Stimulated activated CD4-positive, alpha-beta T cell treated with anti-CD3 and anti-CD28 coated beads, Interleukin-2, amount 100 ng/mL, for 4 hours (primary cell): Measurements from ENCODE around the gene P2RX2.

ENCODE experiments used
- DNase-seq: peaks from one replicate; pipeline ENCODE4 v3.0.0-alpha.2; 2020; ENCODE audit warnings: low read depth

Gene P2RX2

DNA sequence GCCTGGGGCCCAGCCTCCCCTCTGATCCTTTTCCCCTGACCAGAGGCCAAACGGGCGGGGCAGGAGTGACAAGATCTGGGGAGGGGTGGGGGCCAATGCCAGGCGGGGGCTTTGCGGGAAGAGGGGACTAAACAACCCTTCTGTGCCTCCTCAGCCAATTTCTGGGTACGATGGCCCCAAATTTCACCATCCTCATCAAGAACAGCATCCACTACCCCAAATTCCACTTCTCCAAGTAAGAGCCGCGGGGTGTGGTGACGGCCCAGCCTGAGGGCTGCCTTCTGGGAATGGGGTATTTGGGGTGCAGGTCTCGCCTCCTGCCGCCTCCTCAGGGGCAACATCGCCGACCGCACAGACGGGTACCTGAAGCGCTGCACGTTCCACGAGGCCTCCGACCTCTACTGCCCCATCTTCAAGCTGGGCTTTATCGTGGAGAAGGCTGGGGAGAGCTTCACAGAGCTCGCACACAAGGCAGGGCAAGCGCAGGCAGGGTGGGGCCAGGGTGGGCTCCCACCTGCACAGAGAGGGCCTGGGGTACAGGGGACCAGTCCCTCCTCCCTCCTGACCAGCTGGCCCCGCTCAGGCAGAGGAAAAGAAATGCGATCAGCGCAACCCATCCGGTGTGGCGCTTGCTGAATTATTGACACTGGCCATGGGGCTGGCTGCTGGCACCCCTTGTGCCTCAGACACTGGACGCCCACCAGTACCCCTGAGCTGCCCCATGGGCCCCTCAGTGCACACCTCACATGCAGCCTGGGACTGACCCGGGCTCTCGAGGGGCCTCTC is 1.7 kb downstream of the P2RX2 start:
- no peak for DNase-seq

DNA sequence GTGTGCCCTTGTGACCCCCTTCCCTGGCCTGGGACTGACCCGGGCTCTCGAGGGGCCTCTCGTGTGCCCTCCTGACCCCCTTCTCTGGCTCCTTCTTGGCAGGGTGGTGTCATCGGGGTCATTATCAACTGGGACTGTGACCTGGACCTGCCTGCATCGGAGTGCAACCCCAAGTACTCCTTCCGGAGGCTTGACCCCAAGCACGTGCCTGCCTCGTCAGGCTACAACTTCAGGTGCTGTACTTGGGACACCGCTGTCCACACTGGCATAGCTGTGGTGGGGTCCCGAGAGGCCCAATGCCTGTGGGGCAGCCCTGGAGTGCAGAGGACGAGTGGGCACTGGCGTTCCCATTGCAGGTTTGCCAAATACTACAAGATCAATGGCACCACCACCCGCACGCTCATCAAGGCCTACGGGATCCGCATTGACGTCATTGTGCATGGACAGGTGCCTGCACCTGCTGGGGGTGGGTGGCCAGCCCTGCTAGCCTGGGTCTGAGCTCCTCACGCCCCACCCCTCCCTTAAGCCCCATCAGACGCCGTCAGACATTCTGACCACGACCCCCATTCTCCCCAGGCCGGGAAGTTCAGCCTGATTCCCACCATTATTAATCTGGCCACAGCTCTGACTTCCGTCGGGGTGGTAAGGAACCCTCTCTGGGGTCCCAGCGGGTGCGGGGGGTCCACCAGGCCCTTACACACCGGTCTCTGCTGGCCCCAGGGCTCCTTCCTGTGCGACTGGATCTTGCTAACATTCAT is 2.5 kb downstream of the P2RX2 start:
- no peak for DNase-seq

DNA sequence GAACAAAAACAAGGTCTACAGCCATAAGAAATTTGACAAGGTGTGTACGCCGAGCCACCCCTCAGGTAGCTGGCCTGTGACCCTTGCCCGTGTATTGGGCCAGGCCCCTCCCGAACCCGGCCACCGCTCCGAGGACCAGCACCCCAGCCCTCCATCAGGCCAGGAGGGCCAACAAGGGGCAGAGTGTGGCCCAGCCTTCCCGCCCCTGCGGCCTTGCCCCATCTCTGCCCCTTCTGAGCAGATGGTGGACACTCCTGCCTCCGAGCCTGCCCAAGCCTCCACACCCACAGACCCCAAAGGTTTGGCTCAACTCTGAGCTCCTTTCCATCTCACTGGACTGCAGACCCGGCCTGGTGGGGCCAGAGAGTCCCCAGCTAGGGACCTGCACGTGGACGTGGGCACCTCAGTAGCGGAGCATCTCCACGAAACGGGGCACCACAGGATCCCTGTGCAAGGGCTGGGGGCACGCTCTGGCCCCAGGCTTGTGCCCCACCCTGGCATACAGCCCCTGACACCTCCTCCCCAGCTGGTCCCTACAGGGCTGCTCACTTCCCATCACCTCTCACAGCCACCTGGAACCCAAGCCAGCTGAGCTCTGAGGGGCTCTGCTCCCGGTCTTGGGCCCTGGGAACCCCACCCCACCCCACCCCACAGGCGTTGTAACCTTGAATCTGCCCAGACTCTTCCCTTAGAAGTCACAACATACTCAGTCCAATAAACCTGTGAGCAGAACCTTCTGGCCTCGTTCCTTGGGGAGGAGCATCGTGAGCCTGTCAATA is 3.3 kb downstream of the P2RX2 start:
- DNase-seq = no peak

DNA sequence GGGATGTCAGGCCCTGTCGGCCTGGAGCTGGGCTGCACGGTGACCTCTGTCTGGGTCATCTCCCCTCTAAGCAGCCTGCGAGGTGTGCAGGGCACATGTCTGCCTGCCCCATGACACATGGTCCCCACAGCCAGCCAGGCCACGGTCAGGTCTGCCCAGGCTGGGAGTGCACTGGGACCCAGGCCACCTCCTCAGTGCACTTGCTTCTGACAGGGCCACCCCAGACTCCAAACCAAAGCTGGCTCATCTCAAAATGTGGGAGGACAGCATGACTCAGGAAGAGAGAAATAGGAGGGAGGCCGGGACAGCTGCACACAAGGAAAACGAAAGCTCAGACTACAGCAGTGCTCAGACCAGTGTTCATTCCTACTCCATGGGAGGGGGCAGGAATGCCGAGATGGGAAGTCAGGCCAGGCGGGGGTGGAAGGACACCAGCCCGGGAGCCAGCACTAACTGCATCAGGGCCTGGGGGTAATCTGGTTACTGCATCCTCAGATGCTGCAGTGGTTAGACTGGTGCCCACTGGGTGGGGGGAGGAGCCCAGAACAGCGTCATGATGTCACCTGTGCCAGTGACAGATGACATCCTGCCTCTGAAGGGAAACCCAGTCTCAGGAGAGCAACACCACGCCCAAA is 4.0 kb downstream of the P2RX2 start:
- no peak for DNase-seq

DNA sequence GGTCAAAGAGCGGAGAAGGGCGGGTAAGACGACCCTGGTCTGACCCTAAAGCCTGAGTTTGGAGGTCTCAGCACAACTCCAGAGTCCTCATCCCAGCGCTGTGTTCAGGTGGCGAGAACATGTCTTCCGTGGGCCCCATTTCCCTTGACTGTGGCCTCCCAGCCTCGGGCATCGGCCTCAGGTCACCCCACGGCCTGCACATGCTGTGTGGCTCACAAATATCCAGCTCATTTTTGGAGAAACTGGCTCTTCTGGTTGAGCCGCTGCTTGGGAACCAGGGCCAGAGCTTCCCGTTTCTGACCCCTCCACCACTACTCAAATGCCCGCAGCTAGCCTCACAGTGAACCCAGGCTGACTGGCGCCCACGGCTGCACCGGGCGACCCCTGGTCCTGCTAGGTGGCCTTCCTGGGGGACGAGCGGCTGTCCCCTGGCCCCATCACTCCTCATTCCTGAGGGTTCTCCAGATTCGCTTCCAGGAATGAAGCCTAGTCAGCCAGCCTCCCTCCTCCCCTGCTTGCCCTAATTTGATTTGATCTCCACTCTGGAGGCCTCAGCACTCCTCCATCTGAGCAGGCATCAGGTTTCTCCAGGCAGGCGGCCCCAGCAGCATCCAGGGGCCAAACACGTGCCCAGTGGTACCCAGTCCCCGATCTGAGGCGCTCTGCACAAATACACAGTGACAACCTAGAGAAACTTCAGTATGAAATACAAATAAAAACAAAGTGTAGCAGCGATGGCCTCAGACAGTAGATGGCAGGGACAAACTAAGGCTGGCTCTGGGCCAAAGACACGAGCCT is 4.7 kb downstream of the P2RX2 start:
- no peak for DNase-seq

DNA sequence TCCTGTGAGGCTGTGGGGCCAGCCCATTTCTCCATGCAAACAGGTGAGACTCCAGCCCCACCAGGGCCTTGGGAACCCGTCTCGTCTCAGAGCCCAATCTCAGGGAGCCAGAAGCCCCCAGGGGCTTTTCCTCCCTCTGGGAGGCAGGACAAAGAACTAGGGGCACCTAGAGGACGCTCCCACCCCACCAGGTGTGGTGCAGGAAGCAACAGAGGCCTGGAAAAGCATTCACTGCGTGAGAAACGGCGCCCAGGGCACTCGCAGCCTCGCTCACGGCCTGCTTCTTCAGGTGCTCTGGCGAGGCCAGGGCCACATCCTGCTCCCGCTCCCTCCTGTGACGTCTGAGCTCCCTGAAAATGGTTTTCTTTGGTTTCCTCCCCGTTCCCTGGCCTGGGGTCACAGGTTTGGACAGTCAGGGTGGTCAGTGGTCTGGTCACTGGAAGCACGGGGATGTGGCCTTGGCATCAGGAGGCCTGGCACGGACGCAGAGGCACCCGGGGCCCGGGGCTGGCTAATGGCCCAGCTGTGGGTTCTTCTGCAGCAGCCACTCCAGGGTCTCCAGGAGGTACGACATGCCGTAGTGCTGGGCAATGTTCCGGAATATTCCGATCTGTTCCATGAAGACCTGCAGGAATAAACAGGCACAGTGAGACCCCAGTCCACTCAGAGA is 5.7 kb downstream of the P2RX2 start:
- no peak for DNase-seq

DNA sequence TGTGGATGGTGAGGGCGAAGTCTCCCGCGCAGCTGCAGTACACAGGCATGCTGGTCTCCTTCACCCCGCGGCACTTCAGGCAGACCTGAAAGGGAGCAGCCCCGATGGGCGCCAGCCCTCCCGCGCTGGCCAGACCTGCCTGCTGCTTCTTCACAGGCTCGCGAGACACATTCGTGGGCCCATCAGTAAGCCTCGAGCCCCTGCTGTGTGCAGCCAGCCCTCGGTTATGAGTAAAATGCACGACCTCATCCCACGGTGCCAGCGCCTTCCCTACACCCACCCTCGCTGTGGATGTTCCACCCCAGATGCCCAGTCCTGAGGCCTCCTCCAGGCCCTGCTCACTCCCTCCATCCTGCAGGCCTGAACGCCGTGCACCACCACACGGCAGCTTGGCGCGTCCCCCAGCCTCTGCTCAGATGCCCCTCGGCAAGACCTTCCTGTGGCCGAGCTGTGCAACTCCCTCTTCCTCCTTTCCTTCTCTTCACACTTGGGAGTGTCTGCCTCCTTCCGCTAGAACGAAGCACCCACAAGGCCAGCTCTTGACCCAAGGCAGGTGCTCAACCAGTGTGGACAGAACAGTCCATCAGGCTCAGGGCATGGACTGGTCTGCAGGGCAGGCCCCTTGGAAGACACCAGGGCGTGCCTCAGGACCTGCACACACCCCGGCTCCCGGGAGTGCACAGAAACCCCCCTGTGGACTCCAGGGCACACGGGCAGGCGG is 6.5 kb downstream of the P2RX2 start:
- DNase-seq = no peak

DNA sequence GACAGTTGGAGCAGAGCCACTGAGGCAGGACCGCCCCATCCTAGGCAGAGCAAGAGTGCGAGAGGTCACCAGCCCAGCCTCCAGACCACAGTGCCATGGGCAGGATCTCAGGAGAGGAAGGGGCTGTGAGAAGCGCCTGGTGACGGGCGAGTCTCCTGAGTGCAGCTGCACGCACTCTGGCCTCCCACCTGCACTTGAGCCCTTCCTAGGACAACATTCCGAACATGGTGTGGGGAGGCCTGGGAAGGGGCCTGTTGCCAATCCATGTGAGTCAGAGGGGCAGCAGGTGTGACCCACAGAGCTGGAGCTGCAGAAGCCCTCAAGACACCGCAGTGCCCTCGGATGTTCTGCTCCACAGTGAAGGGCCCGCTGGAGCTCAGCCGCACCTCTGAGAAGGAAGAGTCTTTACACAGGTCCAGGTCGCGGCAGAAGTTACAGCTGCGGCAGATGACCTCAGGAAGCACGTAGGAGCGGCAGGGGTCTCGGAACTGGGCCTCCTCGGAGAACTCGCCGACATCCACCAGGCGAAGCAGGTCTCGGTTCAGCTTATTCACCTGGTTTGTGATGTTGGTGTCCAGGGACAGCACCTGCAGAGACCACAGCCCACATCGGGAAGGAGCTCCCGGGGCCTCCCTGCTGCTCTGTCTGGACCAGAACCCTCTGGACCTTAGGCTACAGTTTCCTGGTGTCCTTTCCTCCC is 7.3 kb downstream of the P2RX2 start:
- no peak for DNase-seq

DNA sequence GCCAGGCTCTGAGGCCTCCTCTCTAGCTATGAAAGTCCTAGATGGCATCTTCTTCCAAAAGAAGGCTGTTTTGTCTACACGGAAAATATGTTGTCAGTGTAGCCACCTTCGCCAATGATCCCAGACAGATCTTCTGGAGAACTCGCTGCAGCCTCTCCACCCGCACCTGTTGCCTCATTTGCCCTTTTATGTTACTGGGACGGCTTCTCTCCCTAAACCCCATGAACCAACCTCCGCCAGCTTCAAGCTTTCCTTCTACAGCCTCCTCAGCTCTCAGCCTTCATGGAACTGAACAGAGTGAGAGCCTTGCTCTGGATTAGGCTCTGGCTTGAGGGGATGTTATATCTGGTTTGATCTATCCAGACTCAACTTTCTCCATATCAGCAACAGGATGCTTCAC is 10.8 kb downstream of the P2RX2 start:
- no peak for DNase-seq

DNA sequence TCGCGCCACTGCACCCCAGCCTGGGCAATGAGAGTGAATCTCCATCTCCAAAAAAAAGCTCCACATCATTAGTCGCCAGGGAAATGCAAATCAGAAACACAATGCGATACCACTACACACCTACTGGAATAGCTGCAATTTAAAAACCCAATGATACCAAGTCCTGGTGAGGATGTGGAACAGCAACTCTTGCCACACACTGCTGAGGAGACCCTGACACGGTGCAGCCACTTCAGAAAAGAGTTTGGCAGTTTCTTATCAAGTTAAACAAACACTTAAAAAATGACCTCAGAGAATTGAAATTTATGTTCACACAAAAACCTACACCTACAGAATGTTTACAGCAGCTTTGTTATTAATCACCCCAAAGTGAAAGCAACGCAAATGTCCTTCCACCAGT is 12.1 kb downstream of the P2RX2 start:
- DNase-seq = no peak

DNA sequence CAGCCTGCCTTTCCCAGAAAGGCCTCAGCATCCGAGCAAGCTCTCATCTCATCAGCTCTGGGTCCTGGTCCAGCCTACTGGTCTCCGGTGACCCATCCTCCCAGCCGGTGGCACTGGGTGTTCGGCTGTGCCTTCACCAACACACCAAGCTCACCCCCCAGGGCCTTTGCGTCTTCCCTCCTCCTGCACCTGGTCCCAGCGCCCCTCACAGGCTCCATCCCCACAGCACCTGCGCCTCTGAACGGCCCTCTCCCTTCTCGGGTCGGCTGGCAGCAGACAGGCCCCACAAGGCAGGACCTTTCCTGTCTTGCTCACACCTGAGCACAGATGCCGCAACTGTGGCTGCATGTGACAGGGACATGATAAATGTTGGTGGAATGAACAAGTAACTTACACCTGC is 13.1 kb downstream of the P2RX2 start:
- no peak for DNase-seq

DNA sequence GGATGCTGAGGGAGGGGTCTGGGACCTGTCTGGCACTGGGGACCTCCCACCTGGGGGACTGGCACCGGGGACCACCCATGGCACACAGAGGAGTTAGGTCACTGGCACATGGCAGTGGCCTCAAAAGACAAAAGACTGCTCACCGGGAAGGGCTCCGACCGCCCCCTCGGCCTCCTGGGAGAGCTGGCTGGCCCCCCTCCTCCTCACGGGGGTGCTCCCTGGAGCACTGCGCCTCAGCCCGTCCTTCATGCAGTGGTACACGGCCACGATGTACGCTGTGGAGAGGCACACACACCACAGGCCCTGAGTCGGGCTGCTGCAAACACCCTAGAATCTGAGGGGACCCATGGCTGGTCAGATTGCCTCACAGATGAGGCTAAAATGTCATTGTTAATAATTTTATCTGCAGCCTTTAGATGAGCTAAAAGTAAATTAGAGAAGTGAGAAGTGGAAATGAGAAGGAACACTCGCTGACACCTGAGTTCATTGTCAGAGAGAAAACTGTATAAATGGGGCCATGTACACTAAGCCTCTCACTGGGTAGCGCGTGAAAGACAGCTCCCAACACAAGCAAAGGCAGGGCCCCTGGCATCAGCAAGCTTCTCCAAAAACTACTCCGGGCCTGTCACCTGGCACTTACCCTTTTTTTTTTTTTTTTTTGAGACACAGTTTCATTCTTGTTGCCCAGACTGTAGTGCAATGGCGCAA is 14.1 kb downstream of the P2RX2 start:
- DNase-seq = no peak

DNA sequence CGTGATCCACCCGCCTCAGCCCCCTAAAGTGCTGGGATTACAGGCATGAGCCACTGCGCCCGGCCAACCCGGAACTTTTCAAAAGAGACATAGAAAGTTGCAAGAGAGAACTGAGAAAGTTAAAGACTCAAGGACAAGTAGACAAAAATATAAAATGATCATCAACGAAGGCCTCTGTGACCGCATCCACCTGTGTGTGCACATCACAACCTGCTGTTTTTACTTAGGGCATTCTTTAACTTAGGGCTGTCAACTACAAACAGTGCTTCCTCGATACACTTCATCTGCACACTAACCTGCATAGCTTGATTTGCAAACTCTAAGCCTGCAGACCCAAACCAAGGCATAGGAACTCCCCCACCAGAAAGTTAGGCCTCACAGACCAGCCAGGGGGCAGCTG is 14.8 kb downstream of the P2RX2 start:
- DNase-seq = no peak

DNA sequence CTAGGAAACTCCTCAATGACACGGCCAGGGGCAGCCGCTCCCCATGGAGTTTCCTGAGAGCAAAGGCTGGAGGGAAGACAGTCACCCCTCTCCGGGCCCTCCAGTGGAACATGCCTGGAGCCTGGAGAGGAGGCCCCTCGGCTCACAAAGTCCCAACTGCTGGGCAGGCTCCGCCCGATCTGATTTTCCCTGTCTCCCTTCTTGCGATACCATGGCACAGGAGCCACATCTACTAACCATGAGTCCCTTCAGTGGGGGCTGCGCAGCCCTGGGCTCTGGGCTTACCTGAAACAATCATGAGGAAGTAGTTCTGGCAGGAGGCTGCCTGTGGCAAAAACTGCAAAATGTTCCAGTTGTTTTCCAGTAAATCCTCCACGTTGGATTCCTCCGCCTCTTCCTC is 15.3 kb downstream of the P2RX2 start:
- DNase-seq = no peak

DNA sequence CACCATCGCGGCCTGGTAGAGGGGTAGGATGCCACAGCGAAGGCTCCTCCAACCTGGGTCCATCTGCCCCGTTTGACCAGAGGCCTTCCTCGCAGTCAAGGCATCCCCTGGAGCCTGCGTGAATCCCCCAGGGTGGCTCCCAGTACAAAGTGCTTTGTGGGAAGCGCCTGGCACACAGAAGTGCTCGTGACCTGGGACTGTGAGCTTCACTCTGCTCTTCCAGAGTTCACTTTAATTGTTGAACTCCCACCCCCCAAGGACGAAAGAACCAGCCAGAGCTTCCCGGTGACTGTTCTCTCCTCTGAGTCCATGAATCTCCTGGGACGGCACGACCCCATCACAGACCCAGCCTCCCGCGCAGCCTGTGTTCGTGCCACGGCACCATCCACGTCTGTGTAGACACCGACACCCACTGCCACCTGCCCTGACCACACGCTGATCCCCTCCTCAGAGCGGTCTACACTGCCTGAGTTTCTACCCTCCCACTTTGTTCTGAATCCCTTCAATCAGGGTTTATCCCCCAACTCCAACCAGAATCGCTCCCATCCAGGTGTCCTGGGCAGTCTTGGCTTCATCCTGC is 15.9 kb downstream of the P2RX2 start:
- no peak for DNase-seq

DNA sequence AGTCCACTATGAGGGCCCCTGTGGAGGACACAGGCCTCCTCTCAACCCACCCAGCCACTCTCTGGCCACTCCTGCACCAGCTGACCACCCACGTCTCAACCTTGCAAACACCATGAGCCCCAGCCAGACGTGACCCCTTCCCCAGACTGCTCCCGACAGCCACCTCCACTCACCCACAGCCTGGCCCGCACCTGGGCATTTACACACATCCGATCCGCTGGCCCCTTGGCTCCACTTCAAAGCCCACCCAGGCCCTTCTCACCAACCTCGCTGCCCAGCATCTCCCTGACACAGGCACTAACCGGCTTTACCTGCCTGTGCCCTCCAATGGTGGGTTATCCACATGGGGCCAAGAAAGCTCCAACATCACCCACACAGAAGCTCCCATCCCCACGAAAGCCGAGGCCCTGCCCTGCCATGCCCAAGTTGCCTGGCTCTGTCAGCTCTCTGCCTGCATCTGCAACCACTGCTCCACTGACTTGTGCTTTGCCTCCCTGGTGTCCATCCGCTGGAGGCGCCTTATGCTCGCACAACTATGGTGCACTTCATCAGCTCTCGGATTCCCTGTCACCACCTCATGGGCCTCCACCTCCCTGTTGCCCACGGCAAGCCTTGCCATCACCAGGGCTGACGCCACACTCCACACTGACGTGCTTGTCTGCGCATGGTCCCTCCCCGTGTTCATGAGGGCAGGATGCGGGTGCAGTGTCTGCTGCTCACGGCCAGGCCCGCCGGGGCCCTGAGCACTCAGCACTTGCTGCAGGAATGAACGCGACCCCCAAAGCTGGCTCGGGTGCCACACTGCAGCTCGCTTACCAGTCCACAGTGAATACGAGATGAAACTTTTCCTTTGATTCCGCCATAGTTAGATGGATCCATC is 16.7 kb downstream of the P2RX2 start:
- no peak for DNase-seq

DNA sequence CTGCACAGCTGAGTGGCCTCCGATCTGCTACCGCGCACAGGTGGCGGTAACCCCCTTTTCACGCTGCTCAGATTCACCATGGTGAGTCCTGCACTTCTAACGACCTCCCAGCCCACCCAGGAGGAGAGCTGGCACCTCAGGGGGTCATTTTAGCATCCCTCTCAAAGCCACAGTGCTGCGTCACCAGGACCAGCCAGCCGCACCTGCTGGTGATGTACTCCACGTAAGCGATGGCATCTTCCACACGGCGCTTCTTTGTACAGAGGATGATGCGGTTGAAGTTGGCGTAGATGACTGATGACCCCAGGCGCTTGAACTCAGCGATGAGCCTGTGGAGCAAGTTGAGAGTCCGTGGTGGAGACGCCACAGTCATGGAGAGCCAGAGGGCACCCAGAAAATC is 19.2 kb downstream of the P2RX2 start:
- DNase-seq = no peak
